ENCODE measurements around the gene ERCC1.

ERCC1 gene

GRCh38 chr19:45444318-45445041, 20.8 kb upstream of the ERCC1 start:
- TF ChIP-seq CTCF (IDR thresholded peaks at IDR 0.05), result no peak

- TF ChIP-seq CTCF (IDR thresholded peaks at IDR 0.05), result no peak
Measured at GRCh38 chr19:45443462-45444317, 20.0 kb upstream of the ERCC1 start.

GRCh38 chr19:45442778-45443461, 19.2 kb upstream of the ERCC1 start:
- TF ChIP-seq CTCF (IDR thresholded peaks at IDR 0.05), result no peak

GRCh38 chr19:45442408-45442777, 18.7 kb upstream of the ERCC1 start:
- TF ChIP-seq CTCF (IDR thresholded peaks at IDR 0.05), result no peak

- TF ChIP-seq CTCF (IDR thresholded peaks at IDR 0.05), result no peak
Measured at GRCh38 chr19:45440873-45441654, 17.3 kb upstream of the ERCC1 start.

GRCh38 chr19:45440259-45440638, 16.5 kb upstream of the ERCC1 start:
- no peak for TF ChIP-seq CTCF (IDR thresholded peaks at IDR 0.05)
